Type B pancreatic cell (in vitro differentiated cells): Measurements from ENCODE around the gene GATAD2B. TPM values are rescaled to one million over a fixed set of nuclear protein-coding genes. Genes with fewer than 3 reads are reported as not detected.
A peak's percentile ranks its signal among the peaks of the same experiment; 100 is the strongest.

Experiments
- DNase-seq: peaks from one replicate; pipeline ENCODE4 v3.0.0; 2021; ENCODE audit warnings: mixed read lengths; ENCODE audit not compliant: unreplicated experiment; ENCODE audit errors: extremely low spot score
- H3K27ac Mint-ChIP-seq: 2 replicates; pipeline ENCODE4 v1.8.0; 2021; ENCODE audit warnings: mild to moderate bottlenecking, mixed read lengths
- H3K27me3 Mint-ChIP-seq: 2 replicates; pipeline ENCODE4 v1.8.0; 2021; ENCODE audit warnings: mixed read lengths
- H3K36me3 Mint-ChIP-seq: 2 replicates; pipeline ENCODE4 v1.8.0; 2021; ENCODE audit warnings: mixed read lengths
- H3K4me1 Mint-ChIP-seq: one replicate; pipeline ENCODE4 v1.8.0; 2021; ENCODE audit warnings: mixed read lengths; ENCODE audit not compliant: unreplicated experiment
- H3K4me3 Mint-ChIP-seq: 2 replicates; pipeline ENCODE4 v1.8.0; 2021; ENCODE audit warnings: mild to moderate bottlenecking, mixed read lengths
- H3K9me3 Mint-ChIP-seq: 2 replicates; pipeline ENCODE4 v1.8.0; 2021; ENCODE audit warnings: mixed read lengths
- CTCF ChIP-seq: fragments of 200-600 bp; sonication (generic); conservative IDR thresholded peaks from 2 replicates; pipeline ENCODE4 v1.5.0; 2021; ENCODE audit warnings: antibody characterized with exemption, mild to moderate bottlenecking
- total RNA-seq: library from RNA; stranded (reverse); gene quantifications from 2 replicates; pipeline ENCODE4 v1.2.1, GENCODE V29; 2021; ENCODE audit warnings: low replicate concordance

GATAD2B gene
- total RNA-seq, 1 donor from 2014 or later: 51.4 TPM

- Mint-ChIP-seq H3K9me3 (no peaks in the 10 kb centered on the region), H3K4me1 (peaks cover 5% of the 10 kb centered on the region), H3K27ac (no peak overlapping the region), H3K27me3 (no peaks in the 10 kb centered on the region), H3K4me3 (no peak overlapping the region), H3K36me3 (peaks cover 6% of the 10 kb centered on the region)
- no peak for TF ChIP-seq CTCF
- DNase-seq: no peak
Observed at GRCh38 chr1:153951183-153951582, 28.4 kb upstream of the GATAD2B start.

- Mint-ChIP-seq H3K9me3 (no peaks in the 10 kb centered on the region), H3K4me1 (peaks cover 7% of the 10 kb centered on the region)
- peak; percentile 95 for TF ChIP-seq CTCF
Observed at GRCh38 chr1:153946622-153947241, 24.0 kb upstream of the GATAD2B start, which contains the start of gene DENND4B. TSS of gene DENND4B (minus strand) at chr1:153946718. CDS start at chr1:153944374, 2,344 bp downstream.

GRCh38 chr1:153945795-153946621, 23.2 kb upstream of the GATAD2B start:
- peak overlapping the region; percentile 76 for H3K27ac Mint-ChIP-seq
- TF ChIP-seq CTCF: no peak
- peak overlapping the region; percentile 88 for H3K4me3 Mint-ChIP-seq
- H3K36me3 Mint-ChIP-seq: peaks cover 6% of the 10 kb centered on the region
- H3K9me3 Mint-ChIP-seq: no peaks in the 10 kb centered on the region
- no peaks in the 10 kb centered on the region for H3K27me3 Mint-ChIP-seq
- H3K4me1 Mint-ChIP-seq: peaks cover 7% of the 10 kb centered on the region
- DNase-seq: no peak

More at GRCh38 chr1:153946622-153947241, 24.0 kb upstream of the GATAD2B start, which contains the start of gene DENND4B:
- peaks cover 6% of the 10 kb centered on the region for H3K36me3 Mint-ChIP-seq
- DNase-seq: peak; percentile 86
- H3K4me3 Mint-ChIP-seq: peak within 1 kb of the TSS; percentile 88
- no peaks in the 10 kb centered on the region for H3K27me3 Mint-ChIP-seq
- peak within 1 kb of the TSS; percentile 79 for H3K27ac Mint-ChIP-seq

- Mint-ChIP-seq H3K9me3 (no peaks in the 10 kb centered on the region), H3K4me1 (peaks cover 7% of the 10 kb centered on the region), H3K27me3 (no peaks in the 10 kb centered on the region), H3K4me3 (peak overlapping the region; percentile 88), H3K36me3 (peaks cover 2% of the 10 kb centered on the region), H3K27ac (peak overlapping the region; percentile 76)
- DNase-seq: no peak
- no peak for TF ChIP-seq CTCF
Observed at GRCh38 chr1:153945131-153945794, 22.5 kb upstream of the GATAD2B start.

- DNase-seq: no peak
- TF ChIP-seq CTCF: no peak
- Mint-ChIP-seq H3K27ac (peak overlapping the region; percentile 19), H3K36me3 (no peaks in the 10 kb centered on the region), H3K4me1 (peaks cover 7% of the 10 kb centered on the region), H3K4me3 (peak overlapping the region; percentile 88), H3K27me3 (no peaks in the 10 kb centered on the region), H3K9me3 (no peaks in the 10 kb centered on the region)
Observed at GRCh38 chr1:153944827-153945117, 22.0 kb upstream of the GATAD2B start.
